K562 treated with DMSO at 1 percent for 24 hours (cell line): ENCODE results near the gene SIRT7. TPM values are rescaled to one million over a fixed set of nuclear protein-coding genes. Genes with fewer than 3 reads are reported as not detected.

Experiments used
- total RNA-seq: library from RNA; unstranded; fragments of 300-600 nt; gene quantifications from 2 replicates; pipeline ENCODE4 v1.2.3, GENCODE V29; 2022; ENCODE audit warnings: low read depth; ENCODE audit not compliant: insufficient read depth

SIRT7 gene, protein sequence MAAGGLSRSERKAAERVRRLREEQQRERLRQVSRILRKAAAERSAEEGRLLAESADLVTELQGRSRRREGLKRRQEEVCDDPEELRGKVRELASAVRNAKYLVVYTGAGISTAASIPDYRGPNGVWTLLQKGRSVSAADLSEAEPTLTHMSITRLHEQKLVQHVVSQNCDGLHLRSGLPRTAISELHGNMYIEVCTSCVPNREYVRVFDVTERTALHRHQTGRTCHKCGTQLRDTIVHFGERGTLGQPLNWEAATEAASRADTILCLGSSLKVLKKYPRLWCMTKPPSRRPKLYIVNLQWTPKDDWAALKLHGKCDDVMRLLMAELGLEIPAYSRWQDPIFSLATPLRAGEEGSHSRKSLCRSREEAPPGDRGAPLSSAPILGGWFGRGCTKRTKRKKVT
- 49.3 and 56.8 TPM in 2 replicates for total RNA-seq

DNA sequence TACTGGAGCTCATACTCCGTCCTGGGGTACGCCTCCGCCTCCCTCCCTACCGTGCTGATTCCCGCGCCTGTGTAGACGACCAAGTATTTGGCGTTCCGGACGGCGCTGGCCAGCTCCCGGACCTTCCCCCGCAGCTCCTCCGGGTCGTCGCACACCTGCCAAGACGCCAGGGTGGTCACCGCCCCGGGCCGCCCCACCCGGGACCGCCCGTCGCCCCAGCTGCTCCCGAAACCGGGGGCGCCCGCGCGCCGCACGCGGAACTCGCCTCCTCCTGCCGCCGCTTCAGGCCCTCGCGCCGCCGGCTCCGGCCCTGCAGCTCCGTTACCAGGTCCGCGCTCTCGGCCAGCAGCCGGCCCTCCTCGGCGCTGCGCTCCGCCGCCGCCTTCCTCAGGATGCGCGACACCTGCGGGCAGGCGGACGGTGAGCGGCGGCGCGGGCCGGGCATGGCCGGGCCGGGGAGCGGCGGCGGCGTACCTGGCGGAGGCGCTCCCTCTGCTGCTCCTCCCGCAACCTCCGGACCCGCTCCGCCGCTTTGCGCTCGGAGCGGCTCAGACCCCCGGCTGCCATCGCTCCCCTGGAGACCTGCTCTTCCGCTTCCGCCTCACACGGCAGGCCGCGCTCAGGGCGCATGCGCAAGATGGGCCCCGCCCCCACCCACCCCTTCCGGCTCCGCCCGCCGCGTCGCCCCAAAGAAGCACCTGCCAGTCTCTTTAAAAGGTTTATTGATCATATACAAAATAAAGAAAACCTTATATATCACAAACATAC is at the start of gene SIRT7:
SIRT7 (minus strand) TSS at position 612 of the 768 bp plus-strand sequence; CDS start at position 567, 45 bp downstream.

DNA sequence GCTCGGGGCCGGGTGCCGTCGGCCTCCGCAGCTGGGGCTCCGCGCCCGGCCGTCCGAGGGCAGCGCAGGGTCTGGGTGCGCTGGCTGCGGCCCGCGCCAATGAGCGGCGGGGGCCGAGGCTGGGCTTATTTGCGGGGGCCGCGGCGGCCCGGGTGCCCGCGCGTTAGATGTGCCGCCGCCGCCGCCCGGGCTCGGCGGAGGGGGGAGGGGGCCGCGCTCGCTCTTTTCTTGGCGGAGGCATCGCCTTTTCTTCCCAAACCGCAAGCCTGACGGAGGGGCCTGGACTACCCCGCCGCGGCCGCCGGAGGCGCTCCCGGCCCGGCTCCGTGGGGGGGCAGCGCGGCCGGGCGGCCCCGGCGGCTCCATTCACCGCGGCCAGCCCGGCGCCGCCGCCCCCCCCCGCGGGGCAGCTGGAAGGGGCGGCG is 43.1 kb upstream of the SIRT7 start, which contains the start of gene NOTUM:
NOTUM (minus strand) TSS at position 101 of the 425 bp plus-strand sequence. CDS start 278 bp downstream, outside the sequence.

DNA sequence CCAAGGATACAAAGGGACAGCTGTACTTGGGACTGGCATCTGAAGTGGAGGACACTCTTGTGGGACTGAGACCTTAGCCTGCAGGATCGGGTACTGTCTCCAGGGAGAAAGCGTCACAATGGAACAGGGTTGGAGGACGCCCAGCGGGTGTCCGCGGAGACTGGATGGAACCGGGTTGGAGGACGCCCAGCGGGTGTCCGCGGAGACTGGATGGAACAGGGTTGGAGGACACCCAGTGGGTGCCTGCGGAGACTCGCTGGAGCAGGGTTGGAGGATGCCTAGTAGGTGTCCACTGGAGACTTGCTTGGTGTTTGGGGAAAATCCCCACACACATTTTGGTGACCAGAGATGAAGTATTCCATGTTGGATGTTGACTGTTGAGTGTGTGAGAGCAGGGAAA is 29.2 kb upstream of the SIRT7 start, which contains the start of gene MYADML2:
MYADML2 (minus strand) TSS at position 45 of the 400 bp plus-strand sequence. CDS start 5,492 bp downstream, outside the sequence.

DNA sequence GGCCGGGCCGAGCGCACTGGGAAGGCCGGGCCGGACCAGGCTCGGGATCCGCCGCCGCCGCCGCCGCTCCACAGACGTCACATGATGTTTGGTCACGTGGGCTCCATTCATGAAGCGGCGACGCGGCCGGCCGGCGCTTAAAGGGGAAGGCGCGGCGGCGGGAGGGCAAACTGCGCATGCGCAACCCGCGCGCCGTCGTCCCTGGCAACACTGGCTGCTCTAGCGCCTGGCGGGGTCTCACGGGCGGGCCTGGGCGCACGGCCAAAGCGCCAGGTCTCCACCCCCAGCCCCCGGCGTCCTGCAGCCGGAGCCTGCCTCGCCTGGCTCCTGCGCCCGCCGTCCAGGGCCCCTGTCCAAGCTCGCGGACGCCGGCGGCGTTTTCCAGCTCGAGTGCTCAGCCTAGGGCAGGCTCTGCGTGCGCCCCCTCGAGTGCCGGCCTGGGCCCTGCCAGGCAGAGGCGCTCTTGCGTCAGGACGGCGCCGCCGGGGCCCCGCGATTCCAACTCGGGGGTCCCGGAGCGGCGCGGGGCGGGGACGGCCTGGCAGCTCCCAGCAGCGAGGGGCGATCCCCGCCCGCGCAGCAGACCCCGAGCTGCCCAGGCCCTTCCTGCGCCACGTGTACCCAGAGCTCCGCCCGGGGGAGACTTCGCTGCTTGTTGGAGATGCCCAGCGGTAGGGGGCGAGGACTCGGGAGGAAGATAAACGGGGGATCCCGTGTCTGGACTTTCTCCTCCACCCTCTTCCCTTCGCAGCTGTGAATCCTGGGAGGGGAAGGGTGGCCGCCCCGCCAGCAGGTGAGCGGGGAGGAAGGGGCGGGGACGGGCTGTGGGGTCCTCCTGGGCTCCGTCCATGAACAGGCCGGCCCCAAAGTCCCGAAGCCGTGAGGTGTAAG is 9.9 kb upstream of the SIRT7 start, which contains the start of gene MAFG:
MAFG (minus strand) TSS at position 83 of the 891 bp plus-strand sequence. CDS start 4,550 bp downstream, outside the sequence.

DNA sequence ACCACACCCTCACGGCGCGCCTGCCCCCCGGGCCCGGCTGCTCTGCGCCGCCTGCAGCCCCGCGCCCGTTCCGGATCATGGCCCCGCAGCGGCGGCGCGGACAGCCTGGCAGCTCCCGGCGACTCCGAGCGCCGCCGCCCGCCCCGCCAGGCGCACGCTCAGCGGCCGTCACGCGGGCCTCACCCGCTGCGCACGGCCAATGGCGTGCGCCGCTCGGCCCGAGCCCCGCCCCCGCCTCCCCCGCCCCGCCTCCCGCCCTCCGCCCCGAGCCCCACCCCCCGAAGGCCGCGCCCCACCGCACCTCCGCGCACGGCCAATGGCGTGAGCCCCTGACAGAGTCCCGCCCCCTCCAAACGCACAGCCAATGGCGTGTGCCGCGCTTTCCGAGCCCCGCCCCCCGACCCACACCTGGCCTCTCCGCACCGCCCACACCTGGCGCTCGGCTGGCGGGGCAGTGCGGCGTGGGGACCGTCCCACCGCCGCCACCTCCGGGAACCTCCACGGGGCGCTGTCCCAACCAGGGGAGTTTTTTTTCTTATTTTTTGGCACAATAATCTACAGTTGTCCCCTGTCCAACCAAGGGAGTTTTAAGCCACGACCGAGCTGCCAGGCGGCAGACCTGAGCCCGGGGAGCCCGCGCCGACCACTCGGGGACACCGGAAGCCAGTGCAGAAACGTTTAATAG is 6.6 kb downstream of the SIRT7 start, which contains the start of gene PCYT2:
PCYT2 (minus strand) TSS at position 123 of the 685 bp plus-strand sequence; CDS start at position 79, 44 bp downstream.

DNA sequence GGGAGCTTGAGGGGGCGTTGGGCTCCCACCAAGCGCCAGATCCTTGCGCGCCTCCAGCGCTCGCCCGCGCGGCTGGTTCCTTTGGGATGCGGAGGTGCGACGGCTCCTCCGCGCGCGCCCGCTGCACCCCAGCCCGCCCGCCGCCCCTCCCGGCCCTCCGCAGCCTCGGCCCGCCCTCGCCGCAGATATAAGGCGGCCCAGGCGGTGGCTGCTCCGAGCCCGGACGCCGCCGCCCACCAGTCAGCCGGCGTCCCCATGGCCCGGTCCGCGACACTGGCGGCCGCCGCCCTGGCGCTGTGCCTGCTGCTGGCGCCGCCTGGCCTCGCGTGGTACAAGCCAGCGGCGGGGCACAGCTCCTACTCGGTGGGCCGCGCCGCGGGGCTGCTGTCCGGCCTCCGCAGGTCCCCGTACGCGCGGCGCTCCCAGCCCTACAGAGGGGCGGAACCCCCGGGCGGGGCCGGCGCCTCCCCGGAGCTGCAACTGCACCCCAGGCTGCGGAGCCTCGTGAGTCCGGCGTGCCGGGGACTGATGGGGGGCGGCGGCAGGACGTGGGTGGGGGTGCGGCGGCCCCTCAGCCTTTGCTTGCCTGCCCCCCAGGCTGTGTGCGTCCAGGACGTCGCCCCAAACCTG is 15.8 kb downstream of the SIRT7 start, which contains the start of gene NPB:
NPB (plus strand) TSS at position 216 of the 630 bp plus-strand sequence; CDS start at position 256, 40 bp downstream.

DNA sequence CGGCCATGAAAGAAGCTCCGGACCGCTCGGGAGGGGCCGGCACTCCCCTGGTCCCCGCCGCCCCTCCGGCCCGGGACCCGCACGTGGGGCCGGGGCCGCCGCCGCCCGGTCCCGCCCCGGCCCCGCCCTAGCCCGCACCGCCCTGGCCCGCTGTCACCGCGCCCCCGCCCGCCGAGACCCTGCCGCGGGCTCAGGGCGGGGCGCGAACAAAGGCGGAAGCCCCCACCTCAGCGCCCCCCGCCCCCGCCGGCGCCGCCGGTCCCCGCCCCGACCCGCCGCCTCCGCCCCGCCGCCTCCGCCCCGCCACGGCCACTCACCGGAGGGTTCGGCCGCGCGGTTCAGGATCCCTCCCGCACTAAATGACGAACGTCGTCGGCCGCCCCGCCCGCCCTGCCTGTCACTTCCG is 47.0 kb downstream of the SIRT7 start, which contains the start of gene ARHGDIA:
ARHGDIA (minus strand) TSS at position 357 of the 406 bp plus-strand sequence. CDS start 1,407 bp downstream, outside the sequence.

Other genes with a start within 250 kb of the SIRT7 start
- gene ARL16, start 234.4 kb downstream of the SIRT7 start, total RNA-seq = 23.5 and 24.0 TPM in 2 replicates
- 113 and 135 TPM in 2 replicates for gene HGS, start 234.2 kb downstream of the SIRT7 start, total RNA-seq
- 103 and 127 TPM in 2 replicates for gene MRPL12, start 214.8 kb downstream of the SIRT7 start, total RNA-seq
- gene SLC25A10, start 205.9 kb downstream of the SIRT7 start, total RNA-seq = 86.5 and 86.6 TPM in 2 replicates
- gene GCGR, start 114.0 kb downstream of the SIRT7 start, total RNA-seq = not detected in 2 replicates
- gene MCRIP1, start 84.9 kb downstream of the SIRT7 start, total RNA-seq = 252 and 259 TPM in 2 replicates
- 1.0 TPM in 1 of 2 replicates, not detected in the other for gene PPP1R27, start 83.1 kb downstream of the SIRT7 start, total RNA-seq
- gene P4HB, start 57.6 kb downstream of the SIRT7 start, total RNA-seq = 656 and 712 TPM in 2 replicates
- 324 and 357 TPM in 2 replicates for gene ARHGDIA, start 46.8 kb downstream of the SIRT7 start, total RNA-seq
- 140 and 157 TPM in 2 replicates for gene ALYREF, start 26.6 kb downstream of the SIRT7 start, total RNA-seq
- 618 and 662 TPM in 2 replicates for gene ANAPC11, start 26.5 kb downstream of the SIRT7 start, total RNA-seq
- gene NPB, start 15.9 kb downstream of the SIRT7 start, total RNA-seq = 3.9 and 5.7 TPM in 2 replicates
- gene PCYT2, start 6.8 kb downstream of the SIRT7 start, total RNA-seq = 51.5 and 62.4 TPM in 2 replicates
- gene MAFG, start 9.6 kb upstream of the SIRT7 start, total RNA-seq = 57.8 and 60.4 TPM in 2 replicates
- gene PYCR1, start 19.1 kb upstream of the SIRT7 start, total RNA-seq = 194 and 235 TPM in 2 replicates
- gene MYADML2, start 29.1 kb upstream of the SIRT7 start, total RNA-seq = not detected in 2 replicates
- gene NOTUM, start 43.0 kb upstream of the SIRT7 start, total RNA-seq = 6.4 and 9.9 TPM in 2 replicates
- gene ASPSCR1, start 59.5 kb upstream of the SIRT7 start, total RNA-seq = 43.2 and 43.6 TPM in 2 replicates
- gene CENPX, start 104.7 kb upstream of the SIRT7 start, total RNA-seq = 146 and 169 TPM in 2 replicates
- gene LRRC45, start 105.1 kb upstream of the SIRT7 start, total RNA-seq = 14.3 and 16.2 TPM in 2 replicates
- 64.4 and 76.8 TPM in 2 replicates for gene RAC3, start 113.5 kb upstream of the SIRT7 start, total RNA-seq
- 391 and 415 TPM in 2 replicates for gene DCXR, start 119.5 kb upstream of the SIRT7 start, total RNA-seq
- gene RFNG, start 133.6 kb upstream of the SIRT7 start, total RNA-seq = 33.5 and 41.3 TPM in 2 replicates
- gene GPS1, start 133.7 kb upstream of the SIRT7 start, total RNA-seq = 156 and 180 TPM in 2 replicates
- 220 and 240 TPM in 2 replicates for gene DUS1L, start 147.6 kb upstream of the SIRT7 start, total RNA-seq
- 161 and 174 TPM in 2 replicates for gene FASN, start 180.1 kb upstream of the SIRT7 start, total RNA-seq